HepG2 (cell line): ENCODE results near the gene DHX16. TPM values are rescaled to one million over a fixed set of nuclear protein-coding genes. Genes with fewer than 3 reads are reported as not detected.
A peak's percentile ranks its signal among the peaks of the same experiment; 100 is the strongest.

ENCODE experiments used
- ATAD3A ChIP-seq: sonication (generic); formaldehyde crosslinking; IDR thresholded peaks from 2 replicates; pipeline ENCODE4 v1.4.0; 2020; ENCODE audit warnings: missing genetic modification reagents
- ATRX ChIP-seq: sonication (generic); formaldehyde crosslinking; IDR thresholded peaks from 2 replicates; pipeline ENCODE4 v1.4.0; 2020; ENCODE audit warnings: missing genetic modification reagents, borderline replicate concordance
- BORCS8-MEF2B ChIP-seq: sonication (generic); formaldehyde crosslinking; IDR thresholded peaks from 2 replicates; pipeline ENCODE4 v1.8.0; 2022; ENCODE audit warnings: mild to moderate bottlenecking, missing genetic modification reagents
- BRD4 ChIP-seq: sonication (generic); formaldehyde crosslinking; IDR thresholded peaks from 2 replicates; pipeline ENCODE4 v1.4.0; 2020; ENCODE audit warnings: missing genetic modification reagents
- CC2D1A ChIP-seq: sonication (generic); formaldehyde crosslinking; IDR thresholded peaks from 2 replicates; pipeline ENCODE4 v1.8.1; 2023; ENCODE audit warnings: mild to moderate bottlenecking, missing genetic modification reagents
- CREB3 ChIP-seq: sonication (generic); formaldehyde crosslinking; IDR thresholded peaks from 2 replicates; pipeline ENCODE4 v1.5.0; 2020; ENCODE audit warnings: missing genetic modification reagents
- GLI4 ChIP-seq: sonication (generic); formaldehyde crosslinking; IDR thresholded peaks from 2 replicates; pipeline ENCODE4 v1.5.1; 2020; ENCODE audit warnings: missing genetic modification reagents, mild to moderate bottlenecking, moderate library complexity, borderline replicate concordance
- JUND ChIP-seq: sonication (generic); formaldehyde crosslinking; IDR thresholded peaks from 2 replicates; pipeline ENCODE4 v1.8.0; 2022; ENCODE audit warnings: mild to moderate bottlenecking, missing genetic modification reagents
- NFE2L1 ChIP-seq: sonication (generic); formaldehyde crosslinking; IDR thresholded peaks from 2 replicates; pipeline ENCODE4 v1.4.0; 2020; ENCODE audit warnings: missing genetic modification reagents, mild to moderate bottlenecking, borderline replicate concordance
- NR1H2 ChIP-seq: sonication (generic); formaldehyde crosslinking; IDR thresholded peaks from 2 replicates; pipeline ENCODE4 v1.8.1; 2022; ENCODE audit warnings: low read depth, missing genetic modification reagents, borderline replicate concordance
- RBM22 ChIP-seq: fragments of 200-400 bp; formaldehyde crosslinking; optimal IDR thresholded peaks from 2 replicates; pipeline ENCODE3; 2017; ENCODE audit warnings: mild to moderate bottlenecking, low read length, moderate library complexity
- TOPORS ChIP-seq: sonication (generic); formaldehyde crosslinking; IDR thresholded peaks from 2 replicates; pipeline ENCODE4 v1.8.0; 2023; ENCODE audit warnings: mild to moderate bottlenecking, missing genetic modification reagents
- ZNF121 ChIP-seq: sonication (generic); formaldehyde crosslinking; IDR thresholded peaks from 2 replicates; pipeline ENCODE4 v1.5.0; 2020; ENCODE audit warnings: mild to moderate bottlenecking, missing genetic modification reagents
- ZNF160 ChIP-seq: sonication (generic); formaldehyde crosslinking; IDR thresholded peaks from 2 replicates; pipeline ENCODE4 v1.8.0; 2022; ENCODE audit warnings: mild to moderate bottlenecking, inconsistent platforms, missing genetic modification reagents
- ZNF280B ChIP-seq: sonication (generic); formaldehyde crosslinking; IDR thresholded peaks from 2 replicates; pipeline ENCODE4 v1.5.0; 2020; ENCODE audit warnings: missing genetic modification reagents, mild to moderate bottlenecking, borderline replicate concordance
- ZNF441 ChIP-seq: sonication (generic); formaldehyde crosslinking; IDR thresholded peaks from 2 replicates; pipeline ENCODE4 v1.7.0; 2021; ENCODE audit warnings: missing genetic modification reagents, borderline replicate concordance
- ZNF768 ChIP-seq: sonication (generic); formaldehyde crosslinking; IDR thresholded peaks from 2 replicates; pipeline ENCODE4 v1.4.0; 2020; ENCODE audit warnings: missing genetic modification reagents
- ZNF839 ChIP-seq: sonication (generic); formaldehyde crosslinking; IDR thresholded peaks from 2 replicates; pipeline ENCODE4 v1.4.0; 2020; ENCODE audit warnings: missing genetic modification reagents, mild to moderate bottlenecking, borderline replicate concordance
- ZNF891 ChIP-seq: sonication (generic); formaldehyde crosslinking; IDR thresholded peaks from 2 replicates; pipeline ENCODE4 v1.5.0; 2020; ENCODE audit warnings: mild to moderate bottlenecking, missing genetic modification reagents
- ZZZ3 ChIP-seq: sonication (generic); formaldehyde crosslinking; IDR thresholded peaks from 2 replicates; pipeline ENCODE4 v1.4.0; 2020; ENCODE audit warnings: missing genetic modification reagents, mild to moderate bottlenecking, borderline replicate concordance
- polyA plus RNA-seq, 8 experiments: library from polyadenylated mRNA; depleted of rRNA in 3 of 8; stranded (reverse) in 7 of 8; unstranded in 1 of 8; fragments of >200 nt; fragmentation: Illumina TruSeq in 4 of 8; extraction: Trizol in 4 of 8; gene quantifications; 2 replicates each; pipeline versions ENCODE4 v1.2.1 to v1.2.3, GENCODE V29; 2011 to 2016; ENCODE audit warnings: low read depth in 4 of 8, missing spikeins in 1 of 8, mixed read lengths in 1 of 8; ENCODE audit not compliant: insufficient read depth in 1 of 8
- total RNA-seq, 5 experiments: library from RNA; depleted of rRNA; stranded (reverse); fragments of >200 nt; fragmentation: Illumina TruSeq; extraction: Trizol; gene quantifications; 2 replicates each; pipeline ENCODE4 v1.2.3, GENCODE V29; 2016; ENCODE audit warnings: low read depth in 1 of 5
- TF ChIP-seq, protein P1 (sequence below): sonication (generic); formaldehyde crosslinking; IDR thresholded peaks from 2 replicates; pipeline ENCODE4 v1.8.0; 2022; ENCODE audit warnings: missing genetic modification reagents, low read depth, mild to moderate bottlenecking, borderline replicate concordance
- TF ChIP-seq, protein P2 (sequence below): sonication (generic); formaldehyde crosslinking; IDR thresholded peaks from 2 replicates; pipeline ENCODE4 v1.5.0; 2020; ENCODE audit warnings: mild to moderate bottlenecking, missing genetic modification reagents, moderate library complexity
- TF ChIP-seq, protein P3 (sequence below): sonication (generic); formaldehyde crosslinking; IDR thresholded peaks from 2 replicates; pipeline ENCODE4 v1.5.1; 2020; ENCODE audit warnings: mild to moderate bottlenecking, missing genetic modification reagents, moderate library complexity

Gene DHX16
- total and polyA plus RNA-seq, 2 of the 13 experiments (the other 11 are each of a cell fraction or from before 2014, with no cell fraction given) = 57.0 to 58.5 TPM

DNA sequence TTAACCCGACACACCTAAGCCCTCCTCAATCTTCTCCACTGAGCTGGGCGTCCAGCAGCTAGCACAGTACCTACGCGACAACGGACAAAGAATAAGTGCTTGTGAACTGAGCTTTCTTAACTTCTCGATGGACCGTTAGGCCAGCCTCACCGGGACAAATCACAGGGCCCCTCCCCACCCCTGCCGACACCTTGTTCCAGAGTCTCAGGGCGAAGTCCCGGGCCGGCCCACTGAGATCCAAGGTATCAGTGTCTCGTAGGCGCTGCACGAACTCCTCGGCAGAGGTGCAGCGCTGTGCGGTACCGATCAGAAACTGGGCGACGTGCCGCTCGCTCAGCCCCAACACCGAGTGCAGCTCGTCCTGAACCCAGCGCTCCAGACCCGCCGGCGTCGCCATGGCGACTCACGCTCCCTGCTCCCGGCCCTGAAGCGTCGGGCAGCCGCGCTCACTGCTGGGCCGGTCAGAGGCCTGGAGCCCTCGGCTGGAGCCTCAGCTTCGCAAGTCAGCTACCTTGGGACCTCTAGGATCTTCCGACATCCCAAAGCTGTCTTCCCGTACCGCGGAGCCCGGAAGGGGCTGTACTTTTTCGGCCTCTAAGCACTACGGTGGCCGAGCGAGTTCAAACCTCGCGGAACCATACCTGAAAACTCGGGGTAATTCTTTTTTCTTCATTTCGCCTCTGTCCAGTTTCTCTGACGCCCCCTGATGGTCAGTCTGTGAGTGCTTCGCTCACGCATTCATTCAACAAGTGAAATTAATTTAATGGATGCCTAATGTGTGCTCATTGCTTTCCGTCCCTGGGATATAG lies at the start of gene DHX16 (continued):
- TF ChIP-seq RBM22 (no peak), ZNF768 (CRISPR knock-in tag) (peak; percentile 82; the same call in 1 of the 2 replicates), BRD4 (CRISPR knock-in tag) (peak; percentile 49; the same call in 1 of the 2 replicates), JUND (CRISPR knock-in tag) (no peak), ZNF441 (CRISPR knock-in tag) (0 out of 2 replicates have a peak, but pooled peaks have one; percentile 56), GLI4 (CRISPR knock-in tag) (peak; percentile 87; the same call in 1 of the 2 replicates), ZZZ3 (CRISPR knock-in tag) (no peak; the same call in 1 of the 2 replicates), CC2D1A (CRISPR knock-in tag) (no peak), ZNF160 (CRISPR knock-in tag) (no peak; the same call in 1 of the 2 replicates), ATAD3A (CRISPR knock-in tag) (no peak), BORCS8-MEF2B (CRISPR knock-in tag) (peak; percentile 80), NR1H2 (no peak), TOPORS (CRISPR knock-in tag) (0 out of 2 replicates have a peak, but pooled peaks have one; percentile 43), ZNF891 (CRISPR knock-in tag) (peak; percentile 93; the same call in 1 of the 2 replicates), ATRX (CRISPR knock-in tag) (no peak), ZNF839 (CRISPR knock-in tag) (peak; percentile 97), CREB3 (peak; percentile 63; the same call in 1 of the 2 replicates), NFE2L1 (CRISPR knock-in tag) (0 out of 2 replicates have a peak, but pooled peaks have one; percentile 62), ZNF280B (CRISPR knock-in tag) (peak; percentile 74; the same call in 1 of the 2 replicates), ZNF121 (peak; percentile 71)
- TF ChIP-seq, protein P1, sequence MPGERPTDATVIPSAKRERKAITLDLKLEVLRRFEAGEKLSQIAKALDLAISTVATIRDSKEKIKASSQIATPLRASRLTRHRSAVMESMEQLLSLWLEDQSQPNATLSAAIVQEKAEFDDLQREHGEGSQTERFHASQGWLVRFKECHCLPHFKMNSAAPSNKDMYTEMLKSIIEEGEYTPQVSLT (CRISPR knock-in tag) = no peak
- TF ChIP-seq, protein P2, sequence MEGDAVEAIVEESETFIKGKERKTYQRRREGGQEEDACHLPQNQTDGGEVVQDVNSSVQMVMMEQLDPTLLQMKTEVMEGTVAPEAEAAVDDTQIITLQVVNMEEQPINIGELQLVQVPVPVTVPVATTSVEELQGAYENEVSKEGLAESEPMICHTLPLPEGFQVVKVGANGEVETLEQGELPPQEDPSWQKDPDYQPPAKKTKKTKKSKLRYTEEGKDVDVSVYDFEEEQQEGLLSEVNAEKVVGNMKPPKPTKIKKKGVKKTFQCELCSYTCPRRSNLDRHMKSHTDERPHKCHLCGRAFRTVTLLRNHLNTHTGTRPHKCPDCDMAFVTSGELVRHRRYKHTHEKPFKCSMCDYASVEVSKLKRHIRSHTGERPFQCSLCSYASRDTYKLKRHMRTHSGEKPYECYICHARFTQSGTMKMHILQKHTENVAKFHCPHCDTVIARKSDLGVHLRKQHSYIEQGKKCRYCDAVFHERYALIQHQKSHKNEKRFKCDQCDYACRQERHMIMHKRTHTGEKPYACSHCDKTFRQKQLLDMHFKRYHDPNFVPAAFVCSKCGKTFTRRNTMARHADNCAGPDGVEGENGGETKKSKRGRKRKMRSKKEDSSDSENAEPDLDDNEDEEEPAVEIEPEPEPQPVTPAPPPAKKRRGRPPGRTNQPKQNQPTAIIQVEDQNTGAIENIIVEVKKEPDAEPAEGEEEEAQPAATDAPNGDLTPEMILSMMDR (CRISPR knock-in tag) = peak; percentile 91
- TF ChIP-seq, protein P3, sequence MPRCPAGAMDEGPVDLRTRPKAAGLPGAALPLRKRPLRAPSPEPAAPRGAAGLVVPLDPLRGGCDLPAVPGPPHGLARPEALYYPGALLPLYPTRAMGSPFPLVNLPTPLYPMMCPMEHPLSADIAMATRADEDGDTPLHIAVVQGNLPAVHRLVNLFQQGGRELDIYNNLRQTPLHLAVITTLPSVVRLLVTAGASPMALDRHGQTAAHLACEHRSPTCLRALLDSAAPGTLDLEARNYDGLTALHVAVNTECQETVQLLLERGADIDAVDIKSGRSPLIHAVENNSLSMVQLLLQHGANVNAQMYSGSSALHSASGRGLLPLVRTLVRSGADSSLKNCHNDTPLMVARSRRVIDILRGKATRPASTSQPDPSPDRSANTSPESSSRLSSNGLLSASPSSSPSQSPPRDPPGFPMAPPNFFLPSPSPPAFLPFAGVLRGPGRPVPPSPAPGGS = peak; percentile 36; the same call in 1 of the 2 replicates
